Measurements from ENCODE around the gene LLGL2. TPM values are rescaled to one million over a fixed set of nuclear protein-coding genes. Genes with fewer than 3 reads are reported as not detected.
"Not testable (repeated sequence)": the region's sequence is repeated elsewhere in the genome, so short reads cannot be mapped to it uniquely, and the experiment has no call there.

The LLGL2 gene, protein sequence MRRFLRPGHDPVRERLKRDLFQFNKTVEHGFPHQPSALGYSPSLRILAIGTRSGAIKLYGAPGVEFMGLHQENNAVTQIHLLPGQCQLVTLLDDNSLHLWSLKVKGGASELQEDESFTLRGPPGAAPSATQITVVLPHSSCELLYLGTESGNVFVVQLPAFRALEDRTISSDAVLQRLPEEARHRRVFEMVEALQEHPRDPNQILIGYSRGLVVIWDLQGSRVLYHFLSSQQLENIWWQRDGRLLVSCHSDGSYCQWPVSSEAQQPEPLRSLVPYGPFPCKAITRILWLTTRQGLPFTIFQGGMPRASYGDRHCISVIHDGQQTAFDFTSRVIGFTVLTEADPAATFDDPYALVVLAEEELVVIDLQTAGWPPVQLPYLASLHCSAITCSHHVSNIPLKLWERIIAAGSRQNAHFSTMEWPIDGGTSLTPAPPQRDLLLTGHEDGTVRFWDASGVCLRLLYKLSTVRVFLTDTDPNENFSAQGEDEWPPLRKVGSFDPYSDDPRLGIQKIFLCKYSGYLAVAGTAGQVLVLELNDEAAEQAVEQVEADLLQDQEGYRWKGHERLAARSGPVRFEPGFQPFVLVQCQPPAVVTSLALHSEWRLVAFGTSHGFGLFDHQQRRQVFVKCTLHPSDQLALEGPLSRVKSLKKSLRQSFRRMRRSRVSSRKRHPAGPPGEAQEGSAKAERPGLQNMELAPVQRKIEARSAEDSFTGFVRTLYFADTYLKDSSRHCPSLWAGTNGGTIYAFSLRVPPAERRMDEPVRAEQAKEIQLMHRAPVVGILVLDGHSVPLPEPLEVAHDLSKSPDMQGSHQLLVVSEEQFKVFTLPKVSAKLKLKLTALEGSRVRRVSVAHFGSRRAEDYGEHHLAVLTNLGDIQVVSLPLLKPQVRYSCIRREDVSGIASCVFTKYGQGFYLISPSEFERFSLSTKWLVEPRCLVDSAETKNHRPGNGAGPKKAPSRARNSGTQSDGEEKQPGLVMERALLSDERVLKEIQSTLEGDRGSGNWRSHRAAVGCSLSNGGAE
- total RNA-seq, result 100 to 1,000 TPM; 401 to 497 TPM

DNA sequence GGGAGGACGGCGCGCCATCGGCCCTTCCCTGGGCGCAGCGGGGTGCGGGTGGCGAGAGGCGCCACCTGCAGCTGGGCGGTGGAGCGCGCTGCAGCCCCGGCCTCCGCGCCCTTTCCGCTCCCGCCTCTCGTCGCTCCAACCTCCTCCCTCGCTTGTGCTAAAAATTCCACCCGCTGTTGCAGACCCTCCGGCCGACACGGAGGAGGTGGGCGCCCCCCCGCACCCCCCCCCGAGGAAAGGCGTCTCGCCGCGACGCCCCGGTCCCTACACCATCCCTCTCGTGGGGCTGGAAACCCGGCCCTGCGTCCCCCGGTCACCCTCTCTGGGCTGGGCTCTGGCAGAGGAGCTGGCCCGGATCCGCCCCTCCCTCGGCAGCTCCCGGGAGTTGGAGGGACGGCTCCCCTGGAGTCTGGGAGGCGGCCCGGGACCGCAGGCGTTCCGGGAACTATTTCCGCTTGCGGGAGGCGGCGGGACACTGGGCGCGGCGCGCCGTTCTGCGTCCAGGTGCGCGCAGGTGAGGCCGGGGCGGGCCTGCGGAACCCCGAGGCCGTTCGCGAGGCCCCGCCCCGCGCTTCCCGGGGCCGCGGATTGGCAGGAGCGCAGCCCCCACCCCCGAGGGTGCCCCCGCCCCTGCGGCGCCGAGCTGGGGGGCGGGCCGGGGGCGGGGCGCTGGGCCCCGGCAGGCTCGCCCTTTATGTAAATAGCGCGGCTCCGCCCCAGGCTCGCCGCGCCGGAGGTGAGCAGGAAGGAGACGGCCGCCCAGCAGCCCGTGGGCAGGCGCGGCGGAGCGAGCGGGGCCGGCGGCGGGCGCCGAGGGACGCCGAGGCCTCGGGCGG lies at the start of gene LLGL2:
Gene LLGL2 (plus strand): TSS at position 728 of the 836 bp plus-strand sequence. CDS start 17,730 bp downstream, outside the sequence.
- Histone ChIP-seq H3K36me3 (no peaks in the 10 kb centered on the region), H3K27ac (peak within 1 kb of the TSS; percentile 96), H3K9me3 (no peaks in the 10 kb centered on the region), H3K4me3 (peak within 1 kb of the TSS; percentile 82), H3K4me1 (peaks cover 10% of the 10 kb centered on the region), H3K9ac (ENCODE audit: low read depth in 2 of 2, low read length in 2 of 2) (peak within 1 kb of the TSS; percentile 96 to 99), H3K27me3 (no peaks in the 10 kb centered on the region)
- DNase-seq, result peak; percentile 94
- TF ChIP-seq, protein P1, sequence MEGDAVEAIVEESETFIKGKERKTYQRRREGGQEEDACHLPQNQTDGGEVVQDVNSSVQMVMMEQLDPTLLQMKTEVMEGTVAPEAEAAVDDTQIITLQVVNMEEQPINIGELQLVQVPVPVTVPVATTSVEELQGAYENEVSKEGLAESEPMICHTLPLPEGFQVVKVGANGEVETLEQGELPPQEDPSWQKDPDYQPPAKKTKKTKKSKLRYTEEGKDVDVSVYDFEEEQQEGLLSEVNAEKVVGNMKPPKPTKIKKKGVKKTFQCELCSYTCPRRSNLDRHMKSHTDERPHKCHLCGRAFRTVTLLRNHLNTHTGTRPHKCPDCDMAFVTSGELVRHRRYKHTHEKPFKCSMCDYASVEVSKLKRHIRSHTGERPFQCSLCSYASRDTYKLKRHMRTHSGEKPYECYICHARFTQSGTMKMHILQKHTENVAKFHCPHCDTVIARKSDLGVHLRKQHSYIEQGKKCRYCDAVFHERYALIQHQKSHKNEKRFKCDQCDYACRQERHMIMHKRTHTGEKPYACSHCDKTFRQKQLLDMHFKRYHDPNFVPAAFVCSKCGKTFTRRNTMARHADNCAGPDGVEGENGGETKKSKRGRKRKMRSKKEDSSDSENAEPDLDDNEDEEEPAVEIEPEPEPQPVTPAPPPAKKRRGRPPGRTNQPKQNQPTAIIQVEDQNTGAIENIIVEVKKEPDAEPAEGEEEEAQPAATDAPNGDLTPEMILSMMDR (IDR thresholded peaks at IDR 0.05), result peak; percentile 32
- intact Hi-C loops (cut with DNase I), result loop anchor here (10.0 kb wide), 1 partner anchor 60 kb away; the partner anchor contains the start of gene MYO15B

DNA sequence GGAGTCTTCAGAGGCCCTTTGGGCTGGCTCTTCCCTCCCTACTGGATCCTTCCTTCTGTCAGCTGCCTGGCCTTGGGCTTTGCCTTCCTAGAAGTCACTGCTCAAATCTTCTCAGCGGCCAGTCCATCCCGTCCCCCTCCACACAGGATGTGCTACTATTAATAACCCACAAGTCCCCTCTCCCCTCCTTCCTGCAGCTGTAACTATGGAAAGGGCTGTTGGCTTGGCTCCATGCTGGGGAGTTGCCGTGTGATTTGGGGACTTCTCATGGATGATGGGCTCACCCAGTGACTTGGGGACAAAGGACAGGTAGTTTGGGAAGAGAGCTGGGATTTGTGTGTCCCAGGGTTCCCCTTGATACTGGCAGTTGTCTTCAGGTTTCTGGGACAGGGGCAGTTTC lies 49.6 kb upstream of the LLGL2 start:
- intact Hi-C loops (cut with DNase I), result no loop called here
- no peak overlapping the region for H3K4me3 ChIP-seq
- H3K27me3 ChIP-seq, result no peaks in the 10 kb centered on the region
- no peak for DNase-seq
- H3K4me1 ChIP-seq, result peaks cover 5% of the 10 kb centered on the region
- no peaks in the 10 kb centered on the region for H3K9me3 ChIP-seq
- TF ChIP-seq, protein P1 (IDR thresholded peaks at IDR 0.05), result no peak
- H3K36me3 ChIP-seq, result no peaks in the 10 kb centered on the region
- peak overlapping the region; percentile 27 for H3K27ac ChIP-seq
- H3K9ac ChIP-seq (ENCODE audit: low read depth in 2 of 2, low read length in 2 of 2), result peak overlapping the region in 1 of 2 donors; percentile 4

DNA sequence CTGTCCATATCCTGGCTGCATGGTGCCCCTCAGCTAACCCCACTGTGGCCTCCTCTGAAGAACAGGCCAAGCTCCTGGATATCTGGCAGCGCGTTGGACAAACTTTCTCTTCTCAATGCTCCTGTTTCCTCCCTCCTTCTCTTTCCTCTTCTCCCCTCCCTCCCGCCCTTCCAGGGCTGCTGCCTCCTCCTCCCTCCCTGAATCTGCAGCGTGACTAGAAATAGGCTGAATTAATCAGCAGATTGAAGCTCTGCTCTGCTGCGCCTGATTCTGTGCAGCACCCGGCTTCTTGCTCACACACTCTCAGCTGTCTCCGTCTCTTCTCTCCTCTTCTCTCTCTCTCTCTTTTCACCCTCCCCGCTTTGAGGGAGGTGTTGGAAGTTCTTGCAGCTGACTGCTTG lies 49.2 kb upstream of the LLGL2 start:
- Histone ChIP-seq H3K36me3 (no peaks in the 10 kb centered on the region), H3K27ac (peak overlapping the region; percentile 27), H3K4me1 (peaks cover 5% of the 10 kb centered on the region), H3K9ac (ENCODE audit: low read depth in 2 of 2, low read length in 2 of 2) (no peak overlapping the region), H3K27me3 (no peaks in the 10 kb centered on the region), H3K9me3 (no peaks in the 10 kb centered on the region), H3K4me3 (no peak overlapping the region)
- no peak for DNase-seq
- intact Hi-C loops (cut with DNase I), result no loop called here
- TF ChIP-seq, protein P1 (IDR thresholded peaks at IDR 0.05), result no peak

DNA sequence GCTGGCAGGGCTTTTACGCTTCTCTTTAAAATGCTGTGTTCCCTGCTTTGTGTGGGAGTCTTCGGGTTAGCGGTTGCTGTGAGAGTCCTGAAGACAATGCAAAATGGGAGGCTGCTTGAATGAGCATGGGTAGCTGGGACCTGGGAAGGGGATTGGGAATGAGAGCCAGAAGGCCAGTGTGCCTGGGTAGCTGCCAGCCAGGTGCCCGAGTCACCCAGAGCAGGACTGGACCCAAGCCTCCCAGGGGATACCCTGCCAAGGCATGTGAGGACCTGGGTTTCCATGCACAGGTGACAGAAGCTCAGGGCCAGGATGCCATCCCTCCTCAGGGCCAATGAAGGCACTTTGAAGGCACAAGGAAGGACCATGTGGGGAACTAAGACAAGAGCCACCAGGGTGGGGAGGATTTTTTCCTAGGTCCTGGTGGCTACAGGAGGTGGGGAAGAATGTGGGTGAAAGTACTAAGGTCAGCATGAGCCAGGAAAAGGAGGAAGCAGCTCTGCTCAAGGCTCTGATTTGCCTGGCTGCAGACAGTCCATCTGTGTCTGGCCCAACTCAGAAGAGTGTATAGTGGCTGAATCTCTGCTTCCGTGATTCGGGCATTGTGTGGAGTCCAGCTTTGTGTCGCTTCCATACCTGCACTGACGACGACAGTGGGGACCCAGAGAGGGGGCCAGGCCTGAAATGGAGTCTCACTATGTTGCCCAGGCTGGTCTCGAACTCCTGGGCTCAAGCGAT lies 48.6 kb upstream of the LLGL2 start:
- no peaks in the 10 kb centered on the region for H3K36me3 ChIP-seq
- no peaks in the 10 kb centered on the region for H3K9me3 ChIP-seq
- TF ChIP-seq, protein P1 (IDR thresholded peaks at IDR 0.05), result no peak
- H3K27ac ChIP-seq, result no peak overlapping the region
- no peak overlapping the region for H3K9ac ChIP-seq (ENCODE audit: low read depth in 2 of 2, low read length in 2 of 2)
- H3K27me3 ChIP-seq, result no peaks in the 10 kb centered on the region
- H3K4me3 ChIP-seq, result no peak overlapping the region
- H3K4me1 ChIP-seq, result peaks cover 5% of the 10 kb centered on the region
- no peak for DNase-seq
- intact Hi-C loops (cut with DNase I), result no loop called here

DNA sequence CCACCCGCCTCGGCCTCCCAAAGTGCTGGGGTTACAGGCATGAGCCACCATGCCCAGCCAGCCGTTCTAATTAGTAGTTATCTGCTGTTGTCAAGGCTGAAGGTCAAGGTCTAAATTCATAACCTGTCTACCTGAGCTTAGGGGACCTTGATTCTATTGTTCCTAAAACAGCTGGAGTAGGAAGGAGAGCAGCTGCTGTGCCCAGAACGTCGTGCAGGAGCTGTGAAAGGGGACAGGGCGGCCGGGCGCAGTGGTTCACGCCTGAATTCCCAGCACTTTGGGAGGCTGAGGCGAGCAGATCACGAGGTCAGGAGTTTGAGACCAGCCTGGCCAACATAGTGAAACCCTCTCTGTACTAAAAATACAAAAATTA lies 48.0 kb upstream of the LLGL2 start:
- H3K9ac ChIP-seq (ENCODE audit: low read depth in 2 of 2, low read length in 2 of 2); intact Hi-C loops (cut with DNase I); H3K27me3 ChIP-seq; H3K4me3 ChIP-seq; H3K4me1 ChIP-seq; DNase-seq; H3K36me3 ChIP-seq; H3K9me3 ChIP-seq; H3K27ac ChIP-seq: not testable (repeated sequence)
